ENCODE results near the gene COX7C.

GRCh38 chr5:86570427-86571083, 47.2 kb upstream of the COX7C start:
- no peak for TF ChIP-seq EZH2 (IDR thresholded peaks at IDR 0.05; ENCODE audit: insufficient read depth, poor library complexity, severe bottlenecking)
- TF ChIP-seq EZH2phosphoT487 (IDR thresholded peaks at IDR 0.05; ENCODE audit: insufficient read depth, low read depth): no peak

Measured in GM23248 (cell line).